NAMALWA (cell line): ENCODE measurements around the gene ATRNL1.

Source experiments
- DNase-seq: peaks from one replicate; pipeline ENCODE4 v3.0.0-alpha.2; 2015; ENCODE audit warnings: low spot score

Gene ATRNL1

GRCh38 chr10:115845921-115846320, 752.8 kb downstream of the ATRNL1 start:
- DNase-seq, result no peak

- no peak for DNase-seq
Measured at GRCh38 chr10:115846528-115846927, 753.4 kb downstream of the ATRNL1 start.

- no peak for DNase-seq
Measured at GRCh38 chr10:115849197-115849596, 756.0 kb downstream of the ATRNL1 start.

- DNase-seq, result no peak
Measured at GRCh38 chr10:115850666-115851065, 757.5 kb downstream of the ATRNL1 start.

- no peak for DNase-seq
Measured at GRCh38 chr10:115851695-115852094, 758.5 kb downstream of the ATRNL1 start.

GRCh38 chr10:115854740-115855435, 761.7 kb downstream of the ATRNL1 start:
- DNase-seq, result no peak

- DNase-seq, result no peak
Measured at GRCh38 chr10:115856580-115856979, 763.4 kb downstream of the ATRNL1 start.

- no peak for DNase-seq
Measured at GRCh38 chr10:115857856-115858255, 764.7 kb downstream of the ATRNL1 start.

GRCh38 chr10:115860182-115861107, 767.3 kb downstream of the ATRNL1 start:
- DNase-seq, result no peak

GRCh38 chr10:115861455-115861854, 768.3 kb downstream of the ATRNL1 start:
- no peak for DNase-seq

GRCh38 chr10:115861864-115862263, 768.7 kb downstream of the ATRNL1 start:
- no peak for DNase-seq

GRCh38 chr10:115866174-115866573, 773.0 kb downstream of the ATRNL1 start:
- no peak for DNase-seq

GRCh38 chr10:115866691-115867090, 773.5 kb downstream of the ATRNL1 start:
- no peak for DNase-seq

- DNase-seq, result no peak
Measured at GRCh38 chr10:115867305-115867704, 774.1 kb downstream of the ATRNL1 start.

GRCh38 chr10:115871855-115872254, 778.7 kb downstream of the ATRNL1 start:
- no peak for DNase-seq

GRCh38 chr10:115875172-115875571, 782.0 kb downstream of the ATRNL1 start:
- DNase-seq, result no peak

- DNase-seq, result no peak
Measured at GRCh38 chr10:115879372-115880089, 786.4 kb downstream of the ATRNL1 start.

GRCh38 chr10:115882021-115882420, 788.9 kb downstream of the ATRNL1 start:
- DNase-seq, result no peak

GRCh38 chr10:115883372-115883771, 790.2 kb downstream of the ATRNL1 start:
- no peak for DNase-seq

GRCh38 chr10:115884331-115884730, 791.2 kb downstream of the ATRNL1 start:
- no peak for DNase-seq

GRCh38 chr10:115895166-115895565, 802.0 kb downstream of the ATRNL1 start:
- DNase-seq, result no peak

GRCh38 chr10:115898242-115898641, 805.1 kb downstream of the ATRNL1 start:
- no peak for DNase-seq

- no peak for DNase-seq
Measured at GRCh38 chr10:115902596-115902995, 809.4 kb downstream of the ATRNL1 start.
